ENCODE data around the gene PACRG.

PACRG gene

DNA sequence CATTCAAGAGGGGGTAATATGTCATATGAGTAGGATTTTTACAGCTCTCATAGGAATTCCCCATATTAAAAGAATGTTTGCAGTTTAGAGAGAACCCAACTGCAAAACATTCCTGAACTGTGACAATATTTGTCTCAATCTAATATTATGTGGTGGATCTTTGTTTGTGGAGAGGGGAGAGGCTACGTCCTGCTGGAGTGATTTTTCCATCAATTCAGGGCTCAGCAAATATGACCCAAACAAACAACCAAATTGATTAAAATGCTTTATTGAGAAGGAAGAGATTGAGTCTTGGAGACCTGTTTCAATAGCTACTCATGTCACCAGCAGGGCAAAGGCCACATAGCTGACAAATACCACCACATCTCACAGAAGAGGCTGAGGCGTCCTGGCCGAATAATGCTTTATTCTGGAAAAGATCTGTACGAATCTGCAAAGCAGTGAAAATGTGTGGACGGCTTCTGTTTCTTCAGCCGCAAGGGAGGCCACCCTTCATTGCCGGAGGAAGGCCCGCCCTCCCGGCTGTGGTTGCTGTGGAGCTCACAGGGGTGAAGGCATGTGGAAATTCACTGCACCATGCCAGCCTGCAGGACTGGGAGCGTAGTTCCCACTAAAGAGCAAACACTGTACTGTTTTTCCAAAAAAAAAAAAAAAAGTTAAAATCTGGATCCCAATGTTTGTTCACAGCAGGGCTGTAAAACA is 597.1 kb downstream of the PACRG start:
- no peak for DNase-seq

DNA sequence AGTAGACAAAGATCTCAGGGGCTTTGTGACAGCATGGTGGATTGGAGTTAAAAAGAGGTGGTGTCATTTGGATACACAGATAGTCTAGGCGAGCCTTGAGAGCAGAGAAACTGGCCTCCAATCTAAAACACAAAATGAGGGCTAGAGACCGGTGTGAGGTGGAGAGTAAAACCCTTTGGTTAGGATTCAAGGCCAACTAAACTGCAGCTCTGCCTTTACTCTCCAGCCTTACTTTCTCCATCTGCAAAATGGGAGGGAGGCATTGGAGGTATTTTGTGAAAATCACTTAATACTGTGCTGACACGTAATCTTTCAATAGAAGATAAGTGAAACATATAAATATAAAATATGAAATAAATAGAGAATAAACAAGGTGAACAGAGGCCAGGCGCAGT is 597.6 kb downstream of the PACRG start:
- no peak for DNase-seq

DNA sequence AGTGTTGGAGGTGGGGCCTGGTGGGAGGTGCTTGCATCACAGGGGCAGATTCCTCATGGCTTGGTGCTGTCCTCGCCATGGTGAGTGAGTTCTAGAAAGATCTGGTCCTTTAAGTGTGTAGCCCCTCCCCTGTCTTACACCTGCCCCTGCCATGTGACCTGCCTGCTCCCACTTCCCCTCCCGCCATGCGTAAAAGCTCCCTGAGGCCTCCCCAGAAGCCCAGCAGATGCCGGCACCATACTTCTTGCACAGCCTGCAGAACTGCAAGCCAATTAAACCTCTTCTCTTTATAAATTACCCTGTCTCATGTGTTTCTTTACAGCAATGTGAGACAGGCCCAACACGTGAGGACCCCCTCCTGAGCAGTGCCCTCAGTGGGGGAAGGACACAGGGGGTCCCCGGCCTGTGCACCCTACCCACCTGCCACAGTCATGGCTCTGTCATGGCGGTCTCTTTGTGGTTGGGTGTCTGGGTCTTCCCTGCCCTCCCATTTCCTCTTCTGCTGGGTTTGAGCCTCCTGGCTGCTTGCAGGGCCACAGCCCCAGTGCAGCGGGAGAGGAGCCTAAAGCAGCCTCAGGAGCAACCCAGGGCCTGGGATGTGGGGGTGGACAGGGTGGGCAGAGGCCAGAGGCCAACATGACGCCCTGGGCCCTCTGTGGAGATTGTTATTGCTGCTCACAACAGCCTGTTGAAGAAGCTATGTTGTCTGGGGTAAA is 599.5 kb downstream of the PACRG start:
- DNase-seq, result no peak

DNA sequence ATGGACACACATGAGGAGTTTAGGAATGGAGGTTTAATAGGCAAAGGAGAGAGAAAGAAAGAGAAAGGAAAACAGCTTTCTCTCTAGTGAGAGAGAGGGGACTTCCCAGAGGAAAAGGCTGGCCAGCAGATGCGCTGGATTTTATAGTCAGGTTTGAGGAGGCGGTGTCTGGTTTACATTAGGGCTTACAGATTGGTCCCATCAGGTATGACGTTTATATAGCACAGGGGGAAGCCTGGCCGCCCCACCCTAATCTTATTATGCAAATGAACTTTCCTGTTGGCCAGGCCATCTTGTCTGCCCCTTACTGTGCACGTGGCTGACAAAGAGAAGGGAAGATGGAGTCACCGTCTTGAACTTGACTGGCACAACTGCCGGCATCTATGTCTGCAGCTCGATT is 600.1 kb downstream of the PACRG start:
- DNase-seq, result no peak

DNA sequence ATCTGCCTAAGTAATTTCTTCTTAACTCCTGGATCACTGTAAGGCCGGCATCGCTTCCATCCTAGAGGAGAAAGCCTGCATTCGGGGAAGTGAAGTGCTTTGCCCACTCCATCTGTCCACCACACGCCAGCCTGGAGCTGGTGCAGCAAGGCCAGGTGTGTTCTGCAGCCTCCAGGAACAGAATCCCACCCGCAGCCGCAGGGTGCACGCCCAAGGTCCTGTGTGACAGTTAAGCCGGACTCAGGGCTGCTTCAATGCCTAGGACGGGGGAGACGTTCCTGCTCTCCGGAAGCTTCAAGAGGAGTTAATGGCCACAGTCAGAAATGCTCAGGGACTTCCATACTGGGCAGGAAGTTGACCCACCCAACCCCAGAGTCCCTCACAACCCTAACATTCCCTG is 600.6 kb downstream of the PACRG start:
- DNase-seq, result no peak

DNA sequence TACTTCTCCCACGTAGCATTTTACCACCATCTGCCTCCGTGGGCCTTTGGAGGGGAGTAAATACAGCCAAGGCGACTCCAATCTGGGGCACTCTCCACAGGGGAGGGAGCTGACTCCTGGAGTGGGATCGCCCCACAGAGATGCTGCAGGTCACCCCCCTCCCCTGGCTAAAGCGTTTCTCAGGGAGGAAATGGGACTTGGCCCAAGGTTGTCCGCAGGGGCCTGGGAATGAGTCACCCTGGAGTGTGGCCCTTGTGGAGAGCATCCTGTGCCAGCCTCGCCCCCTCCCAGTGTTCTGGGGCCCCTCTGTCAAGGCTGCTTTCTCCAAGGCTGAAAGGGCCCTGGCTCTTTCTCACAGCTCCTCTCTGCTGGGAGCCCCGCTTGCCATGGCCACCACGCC is 602.2 kb downstream of the PACRG start:
- DNase-seq, result no peak

DNA sequence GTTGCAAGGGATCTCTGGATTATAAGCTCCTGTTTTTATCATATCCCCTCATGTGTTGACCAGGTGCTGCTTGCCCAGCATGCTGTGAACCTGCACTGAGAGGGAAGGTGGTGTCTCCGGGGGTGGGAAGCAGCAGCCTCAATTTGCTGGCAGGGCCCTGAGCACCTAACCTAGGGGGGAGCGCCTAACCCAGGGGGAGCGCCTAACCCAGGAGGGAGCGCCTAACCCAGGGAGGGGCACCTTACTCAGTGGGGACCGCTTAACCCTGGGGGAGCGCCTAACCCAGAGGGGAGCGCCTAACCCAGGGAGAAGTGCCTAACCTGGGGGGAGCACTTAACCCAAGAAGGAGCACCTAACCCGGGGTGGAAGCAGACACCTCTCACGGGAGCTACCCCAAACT is 603.5 kb downstream of the PACRG start:
- no peak for DNase-seq

DNA sequence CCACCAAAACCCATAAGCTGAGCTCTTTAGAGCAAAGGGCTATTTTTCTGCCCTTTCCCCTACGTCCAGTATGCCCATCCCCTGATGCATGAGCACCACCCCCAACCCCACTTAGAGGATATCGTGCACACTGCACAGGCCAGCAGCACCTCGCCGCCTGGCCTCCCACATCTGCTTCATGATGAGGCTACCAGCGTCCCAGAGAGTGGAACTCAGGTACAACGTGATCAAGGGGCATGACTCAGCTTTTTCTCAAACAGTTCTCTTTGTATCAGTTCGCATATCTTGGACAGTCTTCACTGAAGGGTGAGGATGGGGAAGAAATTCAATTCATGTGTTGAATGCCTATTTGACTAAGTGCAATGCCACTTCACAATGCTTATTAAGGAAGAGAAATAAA is 604.8 kb downstream of the PACRG start:
- no peak for DNase-seq

DNA sequence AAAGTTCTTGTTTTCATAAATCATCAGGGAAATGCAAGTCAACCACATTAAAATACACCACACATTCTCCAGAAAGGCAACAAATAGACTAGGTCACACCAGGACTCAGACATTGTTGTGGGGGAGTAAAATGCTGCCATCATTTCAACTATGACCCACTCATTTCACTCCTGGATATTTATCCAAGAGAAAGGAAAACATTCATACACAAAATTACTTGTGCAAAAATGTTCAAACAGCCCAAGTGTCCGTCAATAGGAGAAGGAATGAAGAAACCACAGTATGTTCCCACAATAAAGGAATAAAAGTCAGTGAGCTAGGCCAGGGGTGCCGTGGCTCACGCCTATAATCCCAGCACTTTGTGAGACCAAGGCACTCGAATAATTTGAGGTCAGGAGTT is 605.3 kb downstream of the PACRG start:
- no peak for DNase-seq

DNA sequence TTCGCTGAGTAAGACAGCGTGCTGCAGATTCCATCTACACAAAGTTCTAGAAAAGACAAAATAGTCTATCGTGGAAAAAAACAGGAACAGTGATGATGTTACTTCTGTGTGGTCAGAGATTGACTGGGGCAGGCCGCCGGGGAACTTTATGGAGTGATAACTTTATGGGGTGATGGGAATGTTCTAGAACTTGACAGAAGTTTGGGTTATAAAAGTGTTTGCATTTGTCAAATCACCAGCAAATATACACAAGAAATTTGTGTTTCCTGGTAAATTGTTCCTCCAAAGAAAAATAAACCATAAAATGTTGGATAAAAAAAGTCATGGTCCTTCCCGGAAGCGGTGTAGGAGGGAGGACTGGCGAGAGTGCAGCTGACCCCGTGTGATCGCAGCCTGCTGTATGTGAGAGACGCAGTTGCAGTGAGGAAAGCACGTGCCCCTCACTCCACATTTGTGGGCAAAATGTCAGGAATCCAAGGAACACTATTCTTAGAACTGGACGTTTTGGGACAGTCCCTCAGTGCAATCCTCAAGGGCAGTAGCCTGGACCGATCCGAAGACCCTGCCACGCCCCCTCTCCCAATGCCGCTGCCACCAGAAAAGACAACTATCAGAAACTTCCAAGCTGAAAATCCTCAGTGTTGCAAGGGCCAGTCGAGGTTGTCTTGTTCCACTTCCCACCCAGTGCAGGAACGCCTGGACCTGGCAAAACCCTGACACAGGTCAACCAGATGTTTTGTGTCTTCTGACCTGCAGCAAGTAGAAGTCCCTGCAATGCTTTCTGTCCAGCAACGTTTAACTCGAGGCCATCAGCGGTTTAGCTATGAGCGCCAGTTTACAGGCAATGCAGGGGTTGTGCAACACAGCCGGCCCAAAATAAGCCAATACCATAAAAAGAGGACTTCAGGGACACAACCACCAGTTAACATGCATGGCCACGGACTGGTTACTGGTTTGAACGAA is 606.2 kb downstream of the PACRG start:
- no peak for DNase-seq

DNA sequence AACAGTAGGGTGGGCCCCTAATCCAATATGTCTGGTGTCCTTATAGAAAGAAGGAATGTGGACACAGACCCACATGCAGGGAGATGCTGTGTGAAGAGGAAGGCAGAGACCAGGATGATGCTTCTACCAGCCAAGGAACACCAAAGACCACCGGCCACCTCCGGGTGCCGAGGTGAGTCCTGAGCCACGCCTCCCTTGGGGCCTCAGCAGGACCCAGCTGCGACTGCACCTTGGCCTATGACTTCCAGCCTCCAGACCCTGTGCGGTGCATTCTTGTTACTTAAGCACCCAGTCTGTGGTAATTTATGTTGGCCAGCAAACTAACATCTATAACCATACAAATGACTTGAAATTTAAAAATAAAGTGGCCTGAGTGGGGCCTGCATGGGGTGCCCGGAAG is 607.3 kb downstream of the PACRG start:
- no peak for DNase-seq

DNA sequence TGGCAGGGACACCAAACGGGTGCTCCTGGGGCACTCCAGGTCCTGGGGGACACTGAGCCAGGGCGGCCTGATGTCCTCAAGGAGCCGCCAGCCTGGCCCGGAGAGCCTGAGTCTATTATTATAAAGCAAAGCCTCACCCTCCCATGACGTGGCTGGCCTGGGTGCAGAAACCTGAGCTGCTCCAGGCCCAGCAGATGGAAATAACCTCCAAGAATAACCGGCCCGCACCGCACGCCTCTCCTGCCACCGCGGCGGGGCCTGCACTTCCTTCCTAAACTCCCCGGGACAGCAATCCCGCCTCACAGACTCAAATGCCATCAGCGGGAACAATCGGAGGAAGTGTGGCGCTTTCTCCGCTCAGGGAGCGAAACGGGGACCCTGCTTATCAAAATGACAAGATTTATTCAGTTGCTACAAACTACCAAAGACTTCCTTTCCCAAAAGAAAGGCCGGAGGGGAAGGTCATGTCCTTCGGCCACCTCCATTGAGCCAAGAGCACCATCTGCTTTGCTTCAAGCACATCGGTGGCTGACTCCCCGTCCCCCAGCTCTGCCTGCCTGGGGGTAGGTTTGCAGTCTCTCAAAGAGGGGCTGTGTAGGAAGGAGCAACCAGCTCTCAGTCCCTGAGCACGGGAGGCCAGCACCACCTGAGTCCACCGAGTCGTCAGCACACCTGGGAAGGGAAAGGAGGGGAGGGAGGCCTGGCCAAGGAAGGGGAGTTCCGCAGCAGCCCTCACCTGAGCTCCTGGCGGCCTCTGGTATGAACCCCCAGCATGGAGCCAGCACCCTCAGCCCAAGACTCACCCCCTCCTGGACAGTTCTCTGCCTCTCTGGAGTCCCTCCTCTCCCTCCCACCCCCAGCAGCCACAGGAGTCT is 608.1 kb downstream of the PACRG start:
- DNase-seq, result no peak

DNA sequence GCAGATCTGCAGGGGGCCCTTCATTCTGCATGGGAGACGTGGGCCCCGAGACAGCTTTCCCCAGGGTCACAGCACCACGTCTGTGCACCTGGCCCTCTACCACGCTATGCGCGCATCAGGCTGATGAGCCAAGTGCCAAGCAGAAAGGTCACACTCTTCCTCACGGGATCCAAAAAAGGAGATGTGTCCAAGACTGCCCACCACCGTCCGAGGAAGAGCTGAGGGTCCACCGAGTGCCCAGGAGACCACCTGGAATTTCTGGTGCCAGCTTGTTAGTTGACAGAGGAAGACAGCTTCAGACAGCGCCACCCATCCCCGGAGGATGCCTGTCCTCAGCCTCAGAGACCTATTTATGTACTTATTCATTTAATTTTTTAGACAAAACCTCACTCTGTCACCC is 609.2 kb downstream of the PACRG start:
- DNase-seq, result no peak

DNA sequence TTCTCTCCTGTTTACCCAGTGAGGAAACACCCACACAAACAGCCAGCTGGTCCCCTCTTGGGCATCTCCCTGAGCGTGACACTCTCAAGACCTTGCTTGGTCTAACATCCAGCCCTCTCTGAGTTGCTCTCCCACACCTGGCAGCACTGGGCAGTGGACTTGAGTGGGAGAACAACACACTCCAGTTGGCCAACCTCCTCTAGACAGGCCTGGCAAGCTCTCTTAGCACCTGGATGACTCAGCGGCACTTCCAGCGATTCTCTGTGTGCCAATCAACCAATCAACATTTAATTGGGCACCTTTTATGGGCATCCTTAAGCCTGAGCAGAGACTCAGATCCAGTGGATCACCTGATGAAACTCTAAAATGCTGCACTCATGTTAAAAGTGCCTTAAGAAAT is 610.2 kb downstream of the PACRG start:
- no peak for DNase-seq

DNA sequence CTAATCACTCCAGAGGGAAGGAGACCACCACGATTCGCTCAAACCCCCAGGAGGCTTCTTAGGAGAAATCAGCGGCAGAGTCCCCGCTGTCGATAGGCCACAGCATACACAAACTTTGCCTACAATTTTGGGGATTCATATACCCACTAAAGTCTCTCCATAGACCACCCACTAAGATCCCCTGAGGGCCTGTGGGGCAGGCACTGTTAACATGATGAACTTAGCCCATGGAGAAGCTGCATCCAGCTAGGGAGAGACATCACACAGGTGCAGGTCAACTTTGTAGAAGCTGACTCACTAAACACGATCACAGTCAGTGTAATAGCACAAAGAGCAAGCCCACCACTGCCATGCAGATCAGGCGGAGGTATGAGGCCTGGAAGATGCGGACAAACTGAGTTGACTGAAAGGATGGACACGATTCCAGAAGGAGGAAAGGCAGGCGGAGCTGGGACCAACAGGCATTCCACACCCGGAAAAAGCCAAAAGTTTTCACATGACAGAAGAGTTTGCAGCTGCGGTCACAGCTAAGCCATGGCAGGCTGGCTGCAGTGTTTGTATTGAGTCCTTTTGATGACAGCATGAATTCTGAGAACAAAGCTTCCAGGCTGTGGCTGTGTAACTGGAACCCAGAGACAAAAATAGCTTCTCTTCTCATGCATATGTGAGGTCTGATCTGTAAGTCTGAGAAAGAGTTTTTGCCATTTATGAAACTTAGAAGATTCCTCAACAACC is 611.1 kb downstream of the PACRG start:
- DNase-seq, result no peak

DNA sequence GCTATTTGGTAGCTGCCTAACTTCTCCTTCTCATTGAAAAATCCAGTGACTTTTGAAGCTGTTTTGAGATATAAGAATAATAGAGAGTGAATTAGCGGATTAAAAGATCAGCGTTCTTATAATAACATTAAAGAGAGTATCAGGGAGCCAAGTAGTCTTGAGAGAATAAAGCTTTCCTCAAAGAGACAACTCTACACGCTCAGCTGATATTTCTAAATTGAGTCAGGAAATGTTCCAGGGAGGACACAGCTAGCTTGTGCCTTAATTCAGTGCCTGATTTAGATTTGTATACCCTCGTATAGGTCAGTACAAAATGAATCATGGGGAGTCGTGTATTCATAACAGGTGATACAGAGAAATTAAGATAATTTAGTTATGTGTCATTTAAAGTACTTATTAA is 611.7 kb downstream of the PACRG start:
- no peak for DNase-seq

DNA sequence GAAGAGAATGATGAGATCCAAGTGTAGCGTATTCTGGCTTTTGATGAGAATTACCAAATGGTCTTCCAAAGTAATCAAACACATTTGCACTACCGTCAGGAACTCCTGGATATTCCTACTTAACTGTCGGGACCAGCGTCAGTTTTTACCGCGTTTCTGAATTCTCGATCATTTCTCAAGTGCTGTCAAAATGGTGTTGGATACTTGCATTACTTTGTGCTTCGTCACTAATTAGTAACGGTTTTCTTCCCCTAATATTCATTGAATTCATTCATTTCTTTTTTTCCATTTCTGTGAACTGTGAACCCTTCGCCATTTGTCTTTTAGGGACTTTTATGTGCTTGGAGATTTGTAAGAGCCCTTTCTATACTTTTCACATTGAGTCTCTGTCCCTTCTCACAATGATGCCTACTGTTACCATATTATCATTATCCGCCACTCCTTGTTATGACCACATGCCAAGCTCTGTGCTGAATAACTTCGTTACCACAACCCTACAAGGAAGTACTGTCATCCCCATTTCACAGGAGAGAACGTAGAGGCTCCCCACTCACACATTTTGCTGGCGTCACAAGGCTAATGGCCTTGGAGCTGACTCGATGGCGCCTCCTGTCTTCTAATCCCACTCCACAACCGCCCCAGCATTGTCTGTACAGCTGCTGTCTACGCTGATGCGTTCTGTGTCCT is 612.6 kb downstream of the PACRG start:
- no peak for DNase-seq

DNA sequence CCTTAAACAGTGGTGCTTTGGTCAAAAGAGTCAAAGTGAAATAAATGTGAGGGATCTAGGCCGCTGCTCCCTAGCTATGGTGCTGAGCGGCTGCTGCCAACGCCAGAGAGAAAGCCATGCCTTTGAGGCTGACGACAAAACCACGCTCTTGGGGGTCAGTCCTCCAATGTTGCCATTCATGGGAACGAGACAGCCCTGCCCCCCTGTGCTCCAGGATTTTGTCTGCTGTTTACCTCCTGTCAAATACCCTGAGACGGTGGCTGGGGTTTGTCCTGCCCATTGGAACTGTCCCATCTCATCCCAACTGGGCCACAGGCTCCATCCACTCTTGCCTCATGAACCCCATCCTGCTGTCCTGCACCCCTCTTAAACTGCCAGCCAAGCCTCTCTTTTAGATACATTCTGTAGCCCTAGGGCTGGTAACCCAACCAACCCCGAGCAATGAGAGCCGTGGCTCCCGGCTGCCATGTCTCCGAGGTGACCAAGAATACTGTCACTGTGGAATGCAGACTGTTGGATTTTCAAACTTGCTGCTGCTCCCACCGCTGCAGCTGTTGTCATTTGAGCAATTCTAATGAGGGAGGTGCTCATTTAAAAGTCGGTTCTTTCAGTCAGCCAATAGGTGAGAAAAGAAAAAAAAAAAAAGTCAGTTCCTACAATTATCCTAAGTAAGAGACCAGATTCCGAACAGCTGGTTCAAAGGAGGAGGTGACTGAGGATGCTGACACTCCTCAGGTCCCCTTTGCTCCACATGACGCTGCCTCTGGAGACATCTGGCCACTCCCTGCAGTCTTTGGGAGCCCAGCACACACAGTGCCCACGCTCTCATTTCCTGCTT is 613.7 kb downstream of the PACRG start:
- no peak for DNase-seq

DNA sequence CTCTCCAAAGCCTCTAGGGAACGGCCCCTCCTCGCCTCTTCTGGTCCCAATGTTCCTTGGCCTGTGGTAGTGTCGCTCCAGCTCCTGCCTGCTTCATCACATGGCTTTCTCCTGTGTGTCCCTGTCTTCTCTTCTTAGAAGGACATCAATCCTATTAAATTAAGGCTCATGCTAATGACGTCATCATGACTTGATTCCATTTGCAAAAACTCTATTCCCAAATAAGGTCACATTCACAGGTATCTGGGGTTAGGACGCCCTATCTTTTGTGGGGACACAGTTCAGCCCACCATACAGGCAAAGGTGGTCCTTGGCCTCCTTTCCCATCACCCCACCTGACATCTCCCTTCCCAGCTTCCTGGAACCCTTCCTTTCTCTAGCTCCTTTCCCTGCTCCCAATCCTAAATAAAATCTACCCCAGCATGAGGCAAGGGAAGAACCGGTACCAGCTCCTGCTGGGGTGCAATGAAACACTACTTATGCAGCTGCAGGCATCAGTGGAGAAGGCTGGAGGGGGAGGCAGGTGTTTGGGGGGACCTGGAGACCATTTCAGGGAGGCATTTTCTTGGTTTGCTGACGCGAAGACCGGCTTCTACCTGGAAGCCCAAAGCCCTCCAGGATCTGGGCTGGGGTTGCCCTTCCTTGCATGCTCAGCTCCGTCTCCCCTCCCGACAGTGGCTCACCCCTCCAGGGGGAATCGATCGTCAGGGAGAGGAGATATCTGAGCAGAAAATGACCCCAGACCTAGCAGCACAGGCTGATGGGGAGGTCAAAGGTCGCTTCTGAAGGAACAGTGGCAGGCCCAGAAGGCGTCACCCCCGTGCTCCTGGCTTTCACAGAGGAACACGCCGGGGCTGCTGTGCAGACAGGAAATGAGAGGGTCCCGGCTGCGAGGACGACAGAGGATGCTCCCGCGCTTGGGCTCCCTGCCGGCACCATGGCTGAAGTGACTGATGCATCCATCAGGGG is 615.1 kb downstream of the PACRG start:
- DNase-seq, result no peak
